Activated T-cell treated with anti-CD3 and anti-CD28 coated beads, Interleukin-2, amount 50 U/mL, for 24 hours (primary cell): ENCODE data around the gene PLET1.
A peak's percentile ranks its signal among the peaks of the same experiment; 100 is the strongest.

Experiments
- DNase-seq: peaks from one replicate; pipeline ENCODE4 v3.0.0-alpha.2; 2020
- H3K27ac Mint-ChIP-seq: 2 replicates; pipeline ENCODE4 v1.8.0; 2020; ENCODE audit warnings: mild to moderate bottlenecking, mixed read lengths
- H3K27me3 Mint-ChIP-seq: 2 replicates; pipeline ENCODE4 v1.8.0; 2020; ENCODE audit warnings: mixed read lengths
- H3K36me3 Mint-ChIP-seq: 2 replicates; pipeline ENCODE4 v1.8.0; 2020; ENCODE audit warnings: low read depth, mixed read lengths
- H3K4me1 Mint-ChIP-seq: 2 replicates; pipeline ENCODE4 v1.8.0; 2020; ENCODE audit warnings: low read depth, mixed read lengths
- H3K4me3 Mint-ChIP-seq: 2 replicates; pipeline ENCODE4 v1.8.0; 2020; ENCODE audit warnings: mild to moderate bottlenecking, moderate library complexity, mixed read lengths
- H3K9me3 Mint-ChIP-seq: 2 replicates; pipeline ENCODE4 v1.8.0; 2020; ENCODE audit warnings: mixed read lengths

PLET1 gene

DNA sequence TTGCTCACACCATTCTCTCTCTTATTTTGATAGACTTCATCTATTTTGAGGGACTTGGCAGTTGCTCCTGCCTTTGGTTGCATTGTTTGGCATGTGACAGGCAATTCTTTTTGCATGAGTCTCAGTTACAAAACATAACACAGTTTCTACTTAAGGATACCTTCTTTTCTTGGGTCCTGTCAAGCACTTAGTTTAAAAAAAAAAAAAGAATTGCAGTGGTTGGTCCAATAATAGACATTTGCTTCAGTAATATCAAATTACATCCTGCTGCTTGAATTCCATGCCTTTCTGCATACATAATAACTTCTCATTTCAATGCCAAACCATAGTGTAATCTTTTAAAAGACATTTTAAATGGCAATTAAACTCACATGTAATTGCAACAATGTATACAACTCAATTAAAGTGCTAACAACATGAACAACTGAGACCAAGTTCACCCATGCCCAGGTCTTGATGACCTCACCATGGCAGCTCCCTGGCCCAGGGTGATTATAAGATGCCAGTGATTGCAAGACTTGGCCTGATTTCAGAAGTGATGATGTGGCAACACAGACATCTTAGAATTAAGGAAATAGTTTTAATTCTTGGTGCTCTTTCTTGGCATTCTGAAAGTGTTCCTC, 32.2 kb upstream of the PLET1 start:
- H3K27me3 Mint-ChIP-seq = no peaks in the 10 kb centered on the region
- H3K27ac Mint-ChIP-seq = no peak overlapping the region
- no peaks in the 10 kb centered on the region for H3K36me3 Mint-ChIP-seq
- peaks cover 37% of the 10 kb centered on the region for H3K4me1 Mint-ChIP-seq
- DNase-seq = no peak
- no peak overlapping the region for H3K4me3 Mint-ChIP-seq
- no peaks in the 10 kb centered on the region for H3K9me3 Mint-ChIP-seq

DNA sequence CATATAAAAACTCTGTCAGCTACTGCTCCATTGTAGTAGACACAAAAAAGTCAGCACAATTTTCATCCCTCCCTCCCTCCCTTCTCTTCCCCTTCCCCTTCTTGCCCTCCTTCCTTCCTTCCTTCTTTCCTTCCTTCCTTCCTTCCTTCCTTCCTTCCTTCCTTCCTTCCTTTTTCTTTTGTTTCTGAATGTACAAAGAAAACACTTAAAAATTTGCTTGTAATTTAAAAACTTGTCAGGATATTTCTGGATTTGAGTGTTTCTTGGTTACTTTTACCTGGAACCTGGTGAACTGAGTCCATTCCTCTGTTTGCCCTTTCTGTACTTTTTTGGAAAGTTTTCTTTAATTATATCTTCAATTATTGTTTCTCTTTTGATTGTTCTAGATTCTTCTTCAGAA, 31.5 kb upstream of the PLET1 start:
- no peak overlapping the region for H3K27ac Mint-ChIP-seq
- H3K9me3 Mint-ChIP-seq = no peaks in the 10 kb centered on the region
- H3K4me1 Mint-ChIP-seq = peaks cover 30% of the 10 kb centered on the region
- H3K36me3 Mint-ChIP-seq = no peaks in the 10 kb centered on the region
- H3K27me3 Mint-ChIP-seq = no peaks in the 10 kb centered on the region
- no peak for DNase-seq
- no peak overlapping the region for H3K4me3 Mint-ChIP-seq

DNA sequence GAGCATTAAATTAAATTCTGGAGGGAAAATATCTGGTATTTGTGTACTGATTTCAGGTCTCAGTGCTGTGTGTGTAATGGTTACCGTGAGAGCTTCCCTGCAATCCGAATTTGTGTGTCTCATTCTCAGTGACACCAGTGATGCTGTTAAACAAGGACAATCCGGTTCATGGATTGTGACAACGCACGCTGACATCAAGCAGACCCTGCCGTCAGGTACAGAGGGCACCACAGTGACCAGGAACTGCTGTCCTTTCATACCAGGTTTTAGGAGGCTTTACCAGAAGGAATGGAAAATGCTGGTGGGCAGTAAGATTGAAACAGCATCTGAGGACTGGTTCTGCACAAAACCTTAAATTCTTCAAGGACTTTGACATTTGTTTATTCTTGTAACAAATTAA, 30.5 kb upstream of the PLET1 start:
- Mint-ChIP-seq H3K27ac (peak overlapping the region; percentile 20), H3K4me3 (no peak overlapping the region), H3K36me3 (no peaks in the 10 kb centered on the region), H3K27me3 (no peaks in the 10 kb centered on the region), H3K4me1 (peaks cover 22% of the 10 kb centered on the region), H3K9me3 (no peaks in the 10 kb centered on the region)
- DNase-seq = no peak

DNA sequence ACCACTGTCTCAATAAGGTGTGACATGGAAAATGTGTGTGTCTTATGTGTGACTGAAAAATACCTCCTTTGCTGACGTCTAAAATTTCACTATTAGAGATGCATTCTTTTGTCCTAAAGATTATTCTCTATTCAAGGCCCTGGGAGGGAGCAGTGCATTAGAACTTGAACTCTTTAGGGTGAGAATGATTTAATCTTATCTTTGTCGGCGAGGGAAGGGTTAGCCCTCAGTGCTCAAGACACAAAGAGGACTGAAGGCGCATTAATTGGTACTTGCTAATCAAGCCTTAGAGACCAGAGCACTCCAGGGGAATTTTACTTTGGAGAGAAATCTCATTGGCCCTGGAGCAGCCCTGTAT, 29.8 kb upstream of the PLET1 start:
- Mint-ChIP-seq H3K27me3 (no peaks in the 10 kb centered on the region), H3K9me3 (no peaks in the 10 kb centered on the region), H3K27ac (peak overlapping the region; percentile 11), H3K4me3 (peak overlapping the region; percentile 66), H3K36me3 (no peaks in the 10 kb centered on the region), H3K4me1 (peaks cover 22% of the 10 kb centered on the region)
- no peak for DNase-seq

DNA sequence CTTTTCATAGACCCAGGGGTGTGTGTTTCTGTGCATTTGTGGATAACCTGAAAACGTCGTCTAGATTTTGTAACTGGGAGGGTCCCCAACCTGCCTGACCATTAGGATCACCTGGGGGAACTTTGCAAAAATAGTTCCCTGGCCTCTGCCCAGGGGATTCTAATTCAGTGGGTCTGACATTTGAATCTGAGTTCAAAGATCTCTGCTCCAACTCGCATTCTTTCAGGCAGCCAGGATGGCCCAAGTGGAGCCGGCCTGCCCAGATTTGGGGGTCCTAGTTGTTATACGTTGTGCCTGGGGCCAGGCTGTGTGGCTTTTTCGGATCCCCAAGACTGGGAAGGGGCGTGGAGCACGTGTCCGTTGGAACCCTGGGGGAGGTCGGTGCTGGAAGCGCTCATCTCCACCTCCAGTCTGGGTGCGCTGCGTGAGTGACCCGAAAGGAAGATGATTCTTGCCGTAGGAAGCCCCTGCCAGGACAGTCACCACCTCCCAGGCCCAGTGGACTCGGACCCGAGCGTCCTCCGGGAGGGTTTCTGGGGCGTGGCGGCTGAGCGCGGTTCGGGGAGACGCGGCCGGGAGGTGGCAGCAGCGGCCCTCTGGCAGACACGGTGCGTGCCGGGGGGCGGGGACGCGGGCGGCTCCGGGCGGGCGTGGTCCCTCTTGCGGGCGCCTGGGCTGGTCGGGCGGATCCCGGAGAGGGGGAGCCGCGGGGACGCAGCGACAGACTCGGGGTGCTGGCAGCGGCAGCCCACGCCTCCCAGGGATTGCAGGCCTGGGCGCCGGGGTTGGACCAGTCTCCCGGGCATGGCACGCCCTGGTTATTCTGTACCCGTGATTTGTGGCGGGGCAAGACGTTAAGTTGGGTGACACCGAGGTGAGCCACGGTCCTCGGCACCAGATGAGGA, 29.2 kb upstream of the PLET1 start:
- Mint-ChIP-seq H3K27ac (peak overlapping the region; percentile 71), H3K4me1 (peaks cover 22% of the 10 kb centered on the region), H3K4me3 (peak overlapping the region; percentile 72), H3K9me3 (no peaks in the 10 kb centered on the region), H3K27me3 (no peaks in the 10 kb centered on the region), H3K36me3 (no peaks in the 10 kb centered on the region)
- peak; percentile 91 for DNase-seq

DNA sequence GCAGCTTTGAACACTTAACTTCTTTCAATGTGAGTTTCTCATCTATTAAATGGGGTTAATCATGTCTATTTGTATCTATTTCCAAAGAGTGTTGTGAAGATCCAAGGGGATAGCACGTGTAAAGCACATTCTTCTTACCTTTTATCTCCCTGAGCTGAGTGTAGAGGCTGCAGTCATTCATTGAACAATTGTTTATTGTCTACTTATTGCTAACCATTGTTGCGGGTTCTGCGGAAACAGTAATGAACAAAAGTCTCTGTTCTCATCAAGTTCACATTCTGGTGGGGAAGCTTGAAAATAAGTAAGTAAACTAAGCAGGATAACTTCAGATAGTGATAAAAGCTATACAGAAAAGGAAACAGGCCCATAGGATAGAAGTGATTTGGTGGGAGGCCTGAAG, 27.4 kb upstream of the PLET1 start:
- DNase-seq = no peak
- Mint-ChIP-seq H3K36me3 (no peaks in the 10 kb centered on the region), H3K4me3 (no peak overlapping the region), H3K27me3 (no peaks in the 10 kb centered on the region), H3K27ac (no peak overlapping the region), H3K9me3 (no peaks in the 10 kb centered on the region), H3K4me1 (peaks cover 22% of the 10 kb centered on the region)

DNA sequence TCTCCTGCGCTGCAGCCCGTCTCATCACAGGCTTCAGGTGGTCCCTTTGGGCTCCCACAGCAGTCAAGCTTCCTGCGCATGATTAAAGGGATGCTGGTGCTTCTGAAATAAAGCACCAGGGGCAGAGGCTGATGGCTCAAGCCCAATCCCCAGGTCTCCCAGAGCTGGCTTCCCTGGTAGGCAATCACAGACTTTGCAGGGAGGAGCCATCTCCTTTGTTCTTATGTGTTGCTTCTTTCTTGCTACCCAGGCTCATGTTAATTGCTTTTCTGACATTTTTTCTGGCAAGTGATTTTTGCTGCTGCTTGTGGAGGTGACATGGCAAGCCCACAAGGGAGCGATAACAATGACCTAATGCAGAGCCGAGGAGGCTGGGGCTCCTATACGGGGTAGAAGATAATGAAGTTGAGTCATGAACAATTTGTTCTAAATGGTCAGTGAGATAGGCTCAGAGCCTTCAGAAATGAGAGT, 25.2 kb upstream of the PLET1 start:
- Mint-ChIP-seq H3K9me3 (no peaks in the 10 kb centered on the region), H3K27ac (no peak overlapping the region), H3K4me3 (no peak overlapping the region), H3K27me3 (no peaks in the 10 kb centered on the region), H3K4me1 (peaks cover 18% of the 10 kb centered on the region), H3K36me3 (no peaks in the 10 kb centered on the region)
- no peak for DNase-seq

DNA sequence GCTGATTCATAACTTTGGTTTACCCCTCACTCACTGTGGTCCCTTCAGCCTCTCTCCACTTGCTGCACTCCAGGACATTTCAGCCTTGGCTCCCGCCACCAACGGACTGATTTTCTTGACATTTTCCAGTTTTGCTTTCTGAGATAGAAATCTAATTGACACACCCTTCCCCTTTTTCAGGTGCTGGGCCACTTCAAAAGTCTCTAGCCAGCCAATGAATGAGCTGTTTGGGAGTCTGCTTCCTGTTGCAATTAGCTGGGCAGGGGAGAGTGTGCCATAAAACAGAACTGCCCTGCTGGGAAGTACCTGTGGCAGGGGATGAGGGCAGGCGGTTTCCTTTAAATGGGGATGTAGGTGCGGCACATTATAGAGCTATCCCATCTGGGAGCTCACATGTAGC, 21.1 kb upstream of the PLET1 start:
- no peaks in the 10 kb centered on the region for H3K36me3 Mint-ChIP-seq
- no peaks in the 10 kb centered on the region for H3K27me3 Mint-ChIP-seq
- H3K27ac Mint-ChIP-seq = no peak overlapping the region
- H3K4me3 Mint-ChIP-seq = no peak overlapping the region
- no peaks in the 10 kb centered on the region for H3K9me3 Mint-ChIP-seq
- peaks cover 13% of the 10 kb centered on the region for H3K4me1 Mint-ChIP-seq
- no peak for DNase-seq

DNA sequence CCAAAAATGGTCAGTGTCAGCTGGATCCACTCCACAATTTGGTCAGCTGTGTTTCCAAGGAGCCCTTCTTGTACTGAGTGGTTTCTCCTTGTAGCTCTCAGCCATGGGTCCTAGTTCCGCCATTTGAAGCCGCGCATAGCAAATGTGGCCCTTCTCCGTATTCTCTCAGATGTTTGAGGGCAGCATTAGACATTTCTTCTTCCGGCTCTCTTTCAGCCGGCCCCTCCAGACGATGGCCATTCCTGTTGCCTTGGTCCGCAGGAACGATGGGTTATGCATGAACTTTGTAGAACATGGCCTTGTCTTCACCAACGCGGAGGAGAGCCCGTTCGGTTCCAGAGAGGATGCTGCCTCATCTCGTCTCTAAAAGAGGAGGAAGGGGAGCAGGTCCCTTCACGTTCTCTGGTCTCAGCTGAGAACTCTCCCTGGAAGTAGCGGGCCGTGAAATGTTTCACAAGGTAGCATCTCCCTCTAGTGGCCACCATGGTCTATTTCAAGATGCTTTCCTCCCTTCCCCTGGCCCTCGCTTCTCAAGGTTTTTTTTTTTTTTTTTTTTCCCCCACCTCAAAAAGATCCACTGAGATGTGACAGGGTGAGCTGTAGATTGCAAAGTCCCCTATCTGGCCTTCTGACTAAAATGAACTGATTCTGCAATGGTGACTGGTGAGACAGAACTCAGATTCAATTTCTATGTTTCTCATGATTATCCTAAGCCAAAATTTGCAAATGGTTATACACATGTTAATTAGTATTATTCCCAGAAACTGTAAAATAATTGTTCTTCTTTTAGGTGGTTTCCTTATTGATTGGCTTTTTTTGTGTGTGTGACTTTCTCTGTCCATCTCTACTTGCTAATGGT, 19.8 kb upstream of the PLET1 start:
- Mint-ChIP-seq H3K4me1 (peaks cover 13% of the 10 kb centered on the region), H3K9me3 (no peaks in the 10 kb centered on the region), H3K36me3 (no peaks in the 10 kb centered on the region), H3K4me3 (peak overlapping the region; percentile 81), H3K27me3 (no peaks in the 10 kb centered on the region), H3K27ac (peak overlapping the region; percentile 65)
- DNase-seq = peak; percentile 76

DNA sequence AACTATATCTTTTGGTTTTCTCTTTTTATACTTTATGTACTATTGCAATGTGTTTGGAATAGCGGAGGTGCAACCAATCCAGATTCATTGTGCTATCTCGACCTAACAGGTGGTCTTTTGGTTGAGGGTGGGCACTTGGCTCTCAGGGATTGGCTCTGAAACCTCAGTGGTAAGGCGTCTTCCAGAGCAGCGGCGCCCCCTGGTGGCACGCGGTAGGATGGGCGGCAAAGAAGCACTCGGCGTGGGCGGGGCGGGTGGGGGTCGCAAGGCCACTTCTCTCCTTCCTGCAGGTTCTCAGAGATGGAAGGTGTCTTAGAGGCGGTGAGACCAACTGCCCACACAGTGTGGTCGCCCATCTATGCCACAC, 19.2 kb upstream of the PLET1 start:
- Mint-ChIP-seq H3K27me3 (no peaks in the 10 kb centered on the region), H3K4me1 (peaks cover 13% of the 10 kb centered on the region), H3K27ac (peak overlapping the region; percentile 65), H3K4me3 (peak overlapping the region; percentile 81), H3K36me3 (no peaks in the 10 kb centered on the region), H3K9me3 (no peaks in the 10 kb centered on the region)
- DNase-seq = peak; percentile 86

DNA sequence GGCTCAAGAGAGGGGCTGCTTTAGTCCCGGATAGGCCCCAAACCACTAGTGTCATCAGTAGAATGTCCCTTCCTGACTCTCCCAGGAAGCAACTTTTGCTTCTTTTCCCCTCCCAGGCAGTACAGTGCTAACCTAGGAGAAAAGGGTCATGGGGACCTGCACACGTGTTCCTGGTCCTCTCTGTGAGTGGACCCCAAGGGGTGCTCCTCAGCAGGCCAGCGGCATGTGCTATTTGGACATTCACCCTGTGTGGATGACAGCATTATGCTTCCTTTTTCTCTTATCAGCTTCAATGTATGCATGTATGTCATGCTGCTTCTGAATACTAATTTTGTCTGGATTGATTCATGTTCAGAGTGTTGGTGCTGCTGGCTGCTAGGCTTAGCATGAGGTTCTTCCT, 18.1 kb upstream of the PLET1 start:
- Mint-ChIP-seq H3K4me3 (no peak overlapping the region), H3K9me3 (no peaks in the 10 kb centered on the region), H3K27me3 (no peaks in the 10 kb centered on the region), H3K4me1 (peaks cover 13% of the 10 kb centered on the region), H3K27ac (no peak overlapping the region), H3K36me3 (no peaks in the 10 kb centered on the region)
- no peak for DNase-seq

DNA sequence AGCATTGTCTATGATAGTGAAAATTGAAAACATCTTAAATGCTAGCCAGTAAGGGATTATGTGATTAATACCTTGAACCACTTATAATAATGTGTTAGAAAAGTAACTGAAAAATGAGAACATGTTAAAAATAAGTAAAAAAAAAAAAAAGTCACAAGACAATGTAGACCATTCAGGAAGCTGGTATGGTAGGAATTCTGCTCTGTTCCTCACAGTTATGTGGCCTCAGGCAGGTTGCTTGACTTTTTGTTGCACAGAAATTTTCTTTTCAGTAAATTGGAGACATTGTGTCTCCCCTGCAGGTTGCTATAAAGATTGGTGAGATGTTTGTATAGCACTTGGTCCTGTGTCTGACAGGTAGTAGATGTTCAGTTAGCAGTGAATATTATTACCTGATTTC, 17.3 kb upstream of the PLET1 start:
- peaks cover 13% of the 10 kb centered on the region for H3K4me1 Mint-ChIP-seq
- DNase-seq = no peak
- no peaks in the 10 kb centered on the region for H3K27me3 Mint-ChIP-seq
- no peaks in the 10 kb centered on the region for H3K36me3 Mint-ChIP-seq
- H3K9me3 Mint-ChIP-seq = no peaks in the 10 kb centered on the region
- no peak overlapping the region for H3K27ac Mint-ChIP-seq
- no peak overlapping the region for H3K4me3 Mint-ChIP-seq

DNA sequence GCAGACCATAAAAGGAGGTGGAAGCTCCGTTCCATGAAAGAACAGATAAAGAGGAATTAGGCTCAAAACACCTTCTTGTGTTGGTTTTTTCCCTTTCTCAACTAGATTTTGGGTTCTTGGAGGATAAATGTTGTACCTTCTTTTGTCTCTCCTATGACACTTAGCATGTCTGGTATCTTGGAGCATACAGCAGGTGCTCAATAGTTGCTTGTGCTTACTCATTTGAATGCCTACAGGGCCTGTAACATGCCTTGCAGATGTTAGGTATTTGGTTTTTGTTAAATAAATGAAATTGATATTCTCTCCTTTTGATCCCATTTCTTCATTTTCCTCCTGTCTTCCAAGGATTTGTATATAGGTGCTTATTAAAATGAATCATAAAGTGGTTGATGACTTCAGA, 16.4 kb upstream of the PLET1 start:
- Mint-ChIP-seq H3K27me3 (no peaks in the 10 kb centered on the region), H3K4me3 (no peak overlapping the region), H3K27ac (no peak overlapping the region), H3K36me3 (no peaks in the 10 kb centered on the region), H3K4me1 (peaks cover 13% of the 10 kb centered on the region), H3K9me3 (no peaks in the 10 kb centered on the region)
- no peak for DNase-seq

DNA sequence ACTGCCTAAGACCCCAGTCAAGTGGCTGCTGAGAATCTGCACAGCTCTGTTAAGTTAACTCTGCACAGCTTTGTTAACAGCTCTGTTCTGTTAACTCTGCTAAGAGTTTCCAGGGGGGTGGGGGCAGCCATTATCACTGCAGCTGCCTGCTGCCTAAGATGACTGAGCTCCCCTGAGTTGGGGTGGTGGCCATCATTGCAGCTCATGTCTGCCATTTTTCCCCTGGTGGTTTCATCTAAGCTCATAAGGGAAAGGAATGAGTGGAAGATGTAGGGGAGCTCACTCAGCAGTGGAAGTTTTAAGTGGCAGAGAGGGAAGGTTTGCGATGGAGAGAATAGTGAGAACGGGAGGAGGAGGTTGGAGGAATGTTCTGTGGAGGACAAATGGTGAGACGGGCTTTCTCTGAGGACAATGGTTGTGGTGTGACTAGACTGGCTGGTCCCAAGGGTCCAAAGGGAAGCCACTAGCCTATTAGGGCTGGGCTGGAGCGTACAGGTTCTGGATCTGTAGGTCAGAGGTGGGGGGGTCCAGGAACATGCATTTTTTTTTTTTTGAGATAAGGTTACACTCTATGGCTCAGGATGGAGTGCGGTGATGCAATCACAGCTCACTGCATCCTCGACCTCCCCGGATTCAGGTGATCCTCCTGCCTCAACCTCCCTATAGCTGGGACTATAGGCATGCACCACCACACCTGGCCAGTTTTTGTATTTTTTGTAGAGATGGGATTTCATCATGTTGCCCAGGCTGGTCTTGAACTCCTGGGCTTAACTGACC, 13.5 kb upstream of the PLET1 start:
- Mint-ChIP-seq H3K27ac (no peak overlapping the region), H3K9me3 (no peaks in the 10 kb centered on the region), H3K4me3 (no peak overlapping the region), H3K4me1 (no peaks in the 10 kb centered on the region), H3K27me3 (no peaks in the 10 kb centered on the region), H3K36me3 (no peaks in the 10 kb centered on the region)
- DNase-seq = no peak
